ENCODE results near the gene ERVH48-1.
"Not testable (repeated sequence)": the region's sequence is repeated elsewhere in the genome, so short reads cannot be mapped to it uniquely, and the experiment has no call there.

The ERVH48-1 gene

GRCh38 chr21:42939582-42940413, 14.4 kb upstream of the ERVH48-1 start:
- DNase-seq (ENCODE audit: low spot score), result no peak

- DNase-seq (ENCODE audit: low spot score), result not testable (repeated sequence)
Observed at GRCh38 chr21:42938606-42938995, 13.2 kb upstream of the ERVH48-1 start.

GRCh38 chr21:42937960-42938605, 12.7 kb upstream of the ERVH48-1 start:
- no peak for DNase-seq (ENCODE audit: low spot score)

- not testable (repeated sequence) for DNase-seq (ENCODE audit: low spot score)
Observed at GRCh38 chr21:42937034-42937940, 11.9 kb upstream of the ERVH48-1 start.

- DNase-seq (ENCODE audit: low spot score), result not testable (repeated sequence)
Observed at GRCh38 chr21:42936360-42936759, 10.9 kb upstream of the ERVH48-1 start.

- DNase-seq (ENCODE audit: low spot score), result not testable (repeated sequence)
Observed at GRCh38 chr21:42933973-42934372, 8.5 kb upstream of the ERVH48-1 start.

- not testable (repeated sequence) for DNase-seq (ENCODE audit: low spot score)
Observed at GRCh38 chr21:42933137-42933970, 7.9 kb upstream of the ERVH48-1 start.

- not testable (repeated sequence) for DNase-seq (ENCODE audit: low spot score)
Observed at GRCh38 chr21:42932378-42933136, 7.1 kb upstream of the ERVH48-1 start.

- no peak for DNase-seq (ENCODE audit: low spot score)
Observed at GRCh38 chr21:42931560-42932235, 6.3 kb upstream of the ERVH48-1 start.

- DNase-seq (ENCODE audit: low spot score), result no peak
Observed at GRCh38 chr21:42929969-42930368, 4.5 kb upstream of the ERVH48-1 start.

- not testable (repeated sequence) for DNase-seq (ENCODE audit: low spot score)
Observed at GRCh38 chr21:42927474-42928200, 2.2 kb upstream of the ERVH48-1 start.

GRCh38 chr21:42924433-42924751, 1.0 kb downstream of the ERVH48-1 start:
- DNase-seq (ENCODE audit: low spot score), result no peak

- DNase-seq (ENCODE audit: low spot score), result peak; percentile 81
Observed at GRCh38 chr21:42923553-42924432, 1.6 kb downstream of the ERVH48-1 start.

GRCh38 chr21:42922918-42923317, 2.5 kb downstream of the ERVH48-1 start:
- DNase-seq (ENCODE audit: low spot score), result no peak

- no peak for DNase-seq (ENCODE audit: low spot score)
Observed at GRCh38 chr21:42921927-42922326, 3.5 kb downstream of the ERVH48-1 start.

- DNase-seq (ENCODE audit: low spot score), result no peak
Observed at GRCh38 chr21:42918291-42918690, 7.1 kb downstream of the ERVH48-1 start.

GRCh38 chr21:42913476-42913875, 12.0 kb downstream of the ERVH48-1 start:
- no peak for DNase-seq (ENCODE audit: low spot score)

- not testable (repeated sequence) for DNase-seq (ENCODE audit: low spot score)
Observed at GRCh38 chr21:42911920-42912319, 13.5 kb downstream of the ERVH48-1 start.
